Spleen (tissue), 11 donors: ENCODE measurements around the gene TYSND1. TPM values are rescaled to one million over a fixed set of nuclear protein-coding genes. Genes with fewer than 3 reads are reported as not detected.

ENCODE experiments used
- DNase-seq: peaks from one replicate; pipeline ENCODE4 v3.0.0-alpha.2; 2020
- H3K27ac ChIP-seq, 8 donors: fragments of 200-600 bp; sonication (generic) in 7 of 8; 1 replicate in 4 of 8; 2 replicates in 4 of 8; pipeline versions ENCODE4 v1.5.0 to v1.8.0; 2016 to 2021; ENCODE audit warnings: inconsistent platforms in 4 of 8, mild to moderate bottlenecking in 4 of 8, moderate library complexity in 1 of 8
- H3K27me3 ChIP-seq, 7 donors: fragments of 200-600 bp; sonication (generic) in 6 of 7; replicated peaks in 1 of 7; 1 replicate in 4 of 7; 2 replicates in 3 of 7; pipeline versions ENCODE4 v1.5.0 to v1.8.0; 2016 to 2021; ENCODE audit warnings: inconsistent platforms in 3 of 7, mild to moderate bottlenecking in 1 of 7
- H3K36me3 ChIP-seq, 6 donors: fragments of 200-600 bp; sonication (generic) in 5 of 6; 1 replicate in 4 of 6; 2 replicates in 2 of 6; pipeline versions ENCODE4 v1.5.0 to v1.8.0; 2016 to 2021; ENCODE audit warnings: inconsistent platforms in 2 of 6
- H3K4me1 ChIP-seq, 6 donors: fragments of 200-600 bp; sonication (generic) in 5 of 6; 1 replicate in 3 of 6; 2 replicates in 3 of 6; pipeline versions ENCODE4 v1.5.0 to v1.8.0; 2016 to 2021; ENCODE audit warnings: inconsistent platforms in 3 of 6
- H3K4me3 ChIP-seq, 8 donors: fragments of 200-600 bp; sonication (generic) in 7 of 8; 1 replicate in 4 of 8; 2 replicates in 4 of 8; pipeline versions ENCODE4 v1.5.0 to v1.8.0; 2016 to 2021; ENCODE audit warnings: inconsistent platforms in 4 of 8, mild to moderate bottlenecking in 4 of 8, moderate library complexity in 2 of 8
- H3K9me3 ChIP-seq, 8 donors: fragments of 200-600 bp; sonication (generic) in 7 of 8; 1 replicate in 4 of 8; 2 replicates in 4 of 8; pipeline versions ENCODE4 v1.5.0 to v1.8.0; 2016 to 2021; ENCODE audit warnings: inconsistent platforms in 4 of 8
- CTCF ChIP-seq, 11 experiments: fragments of 200-600 bp in 7 of 11; fragments of 450-650 bp in 4 of 11; sonication (generic) in 4 of 11; IDR thresholded peaks in 8 of 11; conservative IDR thresholded peaks in 3 of 11; 1 replicate in 7 of 11; 2 replicates in 4 of 11; pipeline versions ENCODE4 v1.4.0 to v1.8.0; 2016 to 2021; ENCODE audit warnings: antibody characterized with exemption in 11 of 11, inconsistent platforms in 4 of 11, mild to moderate bottlenecking in 1 of 11
- POLR2A ChIP-seq, 3 donors: fragments of 450-650 bp; IDR thresholded peaks; one replicate each; pipeline ENCODE4 v1.5.1; 2017; ENCODE audit warnings: antibody characterized with exemption in 3 of 3, mild to moderate bottlenecking in 1 of 3
- POLR2AphosphoS5 ChIP-seq, 3 donors: sonication (generic); formaldehyde crosslinking; IDR thresholded peaks; one replicate each; pipeline ENCODE4 v1.5.1; 2017; ENCODE audit warnings: antibody characterized with exemption in 3 of 3
- WGBS, 5 donors: extraction: QIAGEN DNeasy Blood & Tissue Kit in 3 of 5; methylation state at CpG; one replicate each; pipeline versions ENCODE4 v1.1.5 to v1.1.7; 2013 to 2018; 5-methylcytosine and 5-hydroxymethylcytosine counted together
- intact Hi-C: fragments of 100-400 bp; cut with DNase I; formaldehyde crosslinking; loops from one replicate; pipeline ENCODE4 v1.15.0; 2023; ENCODE audit warnings: low total_unique reads
- polyA plus RNA-seq, 3 donors: library from polyadenylated mRNA; stranded (reverse); fragments of 200-250 nt; gene quantifications; one replicate each; pipeline ENCODE4 v1.2.1, GENCODE V29; 2013
- total RNA-seq, 7 donors: library from RNA; depleted of rRNA in 3 of 7; stranded (reverse); fragments of >200 nt in 3 of 7; fragmentation: NEBNext Ultra II Directional in 4 of 7; extraction: Animal tissue kit (Norgen Biotek cat#: 25700) in 4 of 7; gene quantifications; one replicate each; pipeline versions ENCODE4 v1.1.0 to v1.2.1, GENCODE V29; 2016 to 2021
- donor health status: healthy with polysubstance abuse.
- donor health status: DM: no; HTN: no; CAD: no; lungs with moderate emphysema.
- donor health status: DM: no; HTN: no; CAD: no.
- donor health status: Bipolar disorder and iron deficiency.
- donor health status: healthy.
- donor health status: DM: no; HTN: no; CAD: no.
- donor health status: DM: yes; HTN: yes; CAD: no.

Gene TYSND1
- total and polyA plus RNA-seq, 10 donors = 14.1 to 20.9 (median 16.9) TPM

DNA sequence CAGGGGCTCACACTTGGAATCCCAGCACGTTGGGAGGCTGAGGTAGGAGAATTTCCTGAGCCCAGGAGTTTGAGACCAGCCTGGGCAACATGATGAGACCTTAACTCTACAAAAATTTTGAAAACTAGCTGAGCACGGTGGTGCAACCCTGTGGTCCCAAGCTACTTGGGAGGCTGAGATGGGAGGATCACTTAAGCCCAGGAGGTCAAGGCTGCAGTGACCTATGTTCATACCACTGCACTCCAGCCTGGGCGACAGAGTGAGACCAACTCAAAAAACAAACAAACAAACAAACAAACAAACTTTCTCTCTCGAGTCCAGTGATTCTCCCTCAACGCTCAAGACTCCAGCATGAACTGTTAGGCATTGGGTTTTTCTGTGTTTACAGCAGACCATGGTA lies 2.0 kb upstream of the TYSND1 start:
- DNase-seq = no peak
- H3K27ac ChIP-seq = no peak overlapping the region
- peaks cover 12 to 38% (median 25%) of the 10 kb centered on the region in 6 donors for H3K4me1 ChIP-seq
- 87 to 95% (median 93%) methylated on average over 5 of the region's 5 CpGs for WGBS, 5 donors
- H3K36me3 ChIP-seq = peaks cover 0 to 62% (median 27%) of the 10 kb centered on the region in 6 donors
- no peaks in the 10 kb centered on the region for H3K27me3 ChIP-seq
- TF ChIP-seq CTCF (IDR thresholded peaks at IDR 0.05 in 8 of 11, conservative IDR thresholded peaks at IDR 0.05 in 3 of 11) (no peak), POLR2AphosphoS5 (IDR thresholded peaks at IDR 0.05) (no peak), POLR2A (IDR thresholded peaks at IDR 0.05) (no peak)
- H3K4me3 ChIP-seq = no peak overlapping the region
- intact Hi-C loops = no loop called here
- no peaks in the 10 kb centered on the region for H3K9me3 ChIP-seq

GRCh38 chr10:70147259-70147625 lies 742 bp upstream of the TYSND1 start:
- no peak for DNase-seq
- intact Hi-C loops = no loop called here
- H3K27me3 ChIP-seq = no peaks in the 10 kb centered on the region
- H3K9me3 ChIP-seq = no peaks in the 10 kb centered on the region
- WGBS, 5 donors = 29 to 46% (median 42%) methylated on average over 2 of the region's 2 CpGs
- H3K4me1 ChIP-seq = peaks cover 12 to 45% (median 28%) of the 10 kb centered on the region in 6 donors
- peaks cover 0 to 55% (median 15%) of the 10 kb centered on the region in 6 donors for H3K36me3 ChIP-seq
- peak overlapping the region in 4 of 8 donors; percentile 85 to 96 (median 90) for H3K4me3 ChIP-seq
- TF ChIP-seq POLR2A (IDR thresholded peaks at IDR 0.05) = no peak
- no peak for TF ChIP-seq POLR2AphosphoS5 (IDR thresholded peaks at IDR 0.05)
- TF ChIP-seq CTCF (IDR thresholded peaks at IDR 0.05 in 8 of 11, conservative IDR thresholded peaks at IDR 0.05 in 3 of 11) = no peak
- peak overlapping the region in 6 of 8 donors; percentile 83 to 95 (median 94) for H3K27ac ChIP-seq

GRCh38 chr10:70145666-70146488 lies 623 bp downstream of the TYSND1 start:
- peak overlapping the region; percentile 57 to 96 (median 87) for H3K4me3 ChIP-seq
- H3K27me3 ChIP-seq = no peaks in the 10 kb centered on the region
- intact Hi-C loops = no loop called here
- no peaks in the 10 kb centered on the region for H3K9me3 ChIP-seq
- DNase-seq = peak; percentile 95
- peak; percentile 24 to 78 (median 66) for TF ChIP-seq CTCF (IDR thresholded peaks at IDR 0.05 in 8 of 11, conservative IDR thresholded peaks at IDR 0.05 in 3 of 11)
- TF ChIP-seq POLR2A (IDR thresholded peaks at IDR 0.05) = no peak
- TF ChIP-seq POLR2AphosphoS5 (IDR thresholded peaks at IDR 0.05) = peak in 2 of 3 donors; percentile 65 to 82
- H3K4me1 ChIP-seq = peaks cover 12 to 45% (median 28%) of the 10 kb centered on the region in 6 donors
- H3K27ac ChIP-seq = peak overlapping the region; percentile 83 to 95 (median 94)
- peaks cover 0 to 52% (median 4%) of the 10 kb centered on the region in 6 donors for H3K36me3 ChIP-seq
- 0 to 2% (median 0%) methylated on average over 41 to 98 of the region's 98 CpGs for WGBS, 5 donors

- H3K36me3 ChIP-seq = peaks cover 0 to 45% (median 0%) of the 10 kb centered on the region in 6 donors
- 9 to 42% (median 11%) methylated on average over 5 to 28 of the region's 28 CpGs for WGBS, 5 donors
- DNase-seq = no peak
- H3K4me3 ChIP-seq = peak overlapping the region; percentile 57 to 96 (median 87)
- no peaks in the 10 kb centered on the region for H3K9me3 ChIP-seq
- intact Hi-C loops = no loop called here
- H3K27me3 ChIP-seq = no peaks in the 10 kb centered on the region
- no peak for TF ChIP-seq POLR2AphosphoS5 (IDR thresholded peaks at IDR 0.05)
- TF ChIP-seq POLR2A (IDR thresholded peaks at IDR 0.05) = no peak
- H3K4me1 ChIP-seq = peaks cover 12 to 45% (median 28%) of the 10 kb centered on the region in 6 donors
- peak overlapping the region; percentile 83 to 95 (median 94) for H3K27ac ChIP-seq
Measured at GRCh38 chr10:70145166-70145665, 1.3 kb downstream of the TYSND1 start.
